BJ (cell line): ENCODE measurements around the gene CABP4. TPM values are rescaled to one million over a fixed set of nuclear protein-coding genes. Genes with fewer than 3 reads are reported as not detected.

Experiments used
- CTCF ChIA-PET: fragments of 350-600 bp; formaldehyde crosslinking; extraction: SDS; loops from one replicate; lab custom pipeline; 2021; ENCODE audit warnings: antibody characterized with exemption, inconsistent platforms; lab: Yijun Ruan, JAX
- POLR2A ChIA-PET: fragments of 300-600 bp; sonication (Branson Sonifier 250); formaldehyde crosslinking; extraction: SDS; loops from one replicate; lab custom pipeline; 2021; ENCODE audit warnings: antibody characterized with exemption; lab: Charles Lee
- DNase-seq: peaks from one replicate; pipeline ENCODE4 v3.0.0-alpha.2; 2011; ENCODE audit warnings: low read depth
- H3K27me3 ChIP-seq: 2 replicates; pipeline ENCODE4 v1.6.0; 2011; ENCODE audit warnings: low read length; ENCODE audit not compliant: control insufficient read depth, insufficient read depth
- H3K36me3 ChIP-seq: 2 replicates; pipeline ENCODE4 v1.5.1; 2011; ENCODE audit warnings: low read length; ENCODE audit not compliant: control insufficient read depth, insufficient read depth
- H3K4me3 ChIP-seq: 2 replicates; pipeline ENCODE4 v1.5.1; 2011; ENCODE audit warnings: low read depth, mild to moderate bottlenecking, control low read depth, low read length
- polyA plus RNA-seq: library from polyadenylated mRNA; depleted of rRNA; stranded (reverse); fragments of >200 nt; gene quantifications from 2 replicates; pipeline ENCODE4 v1.2.3, GENCODE V29; 2011
- TF ChIP-seq, protein P1 (sequence below): IDR thresholded peaks from 2 replicates; pipeline ENCODE4 v1.5.1; 2011; ENCODE audit warnings: low read depth, mild to moderate bottlenecking, control low read depth, inconsistent platforms, low read length, moderate library complexity; ENCODE audit not compliant: insufficient read depth

CABP4 gene
- polyA plus RNA-seq, 1 experiment = not detected

DNA sequence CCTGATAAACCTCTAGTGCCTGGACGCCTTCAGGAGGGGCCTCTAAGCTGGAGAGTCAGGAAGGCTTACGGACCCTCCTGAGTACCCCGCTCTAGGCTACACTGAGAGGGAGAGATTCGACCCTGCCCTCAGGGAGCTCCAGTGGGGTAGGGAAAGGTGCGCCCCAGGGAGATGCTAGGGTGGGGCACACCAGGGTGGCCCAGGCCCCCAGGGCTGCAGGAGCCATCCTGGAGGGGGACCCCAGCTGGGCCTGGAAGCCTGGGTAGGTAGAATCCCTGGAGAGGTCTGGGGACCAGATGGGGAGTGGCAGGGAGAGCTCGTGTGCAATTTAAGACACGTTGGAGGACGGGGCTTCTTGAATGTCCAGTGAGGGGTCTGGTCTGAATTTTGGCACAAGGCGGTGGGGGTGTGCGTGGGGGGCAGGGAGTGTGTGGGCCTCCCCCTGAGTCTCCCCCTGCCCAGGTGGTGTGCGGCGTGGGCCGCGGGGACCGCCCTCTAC is 35.0 kb upstream of the CABP4 start:
- TF ChIP-seq, protein P1, sequence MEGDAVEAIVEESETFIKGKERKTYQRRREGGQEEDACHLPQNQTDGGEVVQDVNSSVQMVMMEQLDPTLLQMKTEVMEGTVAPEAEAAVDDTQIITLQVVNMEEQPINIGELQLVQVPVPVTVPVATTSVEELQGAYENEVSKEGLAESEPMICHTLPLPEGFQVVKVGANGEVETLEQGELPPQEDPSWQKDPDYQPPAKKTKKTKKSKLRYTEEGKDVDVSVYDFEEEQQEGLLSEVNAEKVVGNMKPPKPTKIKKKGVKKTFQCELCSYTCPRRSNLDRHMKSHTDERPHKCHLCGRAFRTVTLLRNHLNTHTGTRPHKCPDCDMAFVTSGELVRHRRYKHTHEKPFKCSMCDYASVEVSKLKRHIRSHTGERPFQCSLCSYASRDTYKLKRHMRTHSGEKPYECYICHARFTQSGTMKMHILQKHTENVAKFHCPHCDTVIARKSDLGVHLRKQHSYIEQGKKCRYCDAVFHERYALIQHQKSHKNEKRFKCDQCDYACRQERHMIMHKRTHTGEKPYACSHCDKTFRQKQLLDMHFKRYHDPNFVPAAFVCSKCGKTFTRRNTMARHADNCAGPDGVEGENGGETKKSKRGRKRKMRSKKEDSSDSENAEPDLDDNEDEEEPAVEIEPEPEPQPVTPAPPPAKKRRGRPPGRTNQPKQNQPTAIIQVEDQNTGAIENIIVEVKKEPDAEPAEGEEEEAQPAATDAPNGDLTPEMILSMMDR = no peak
- POLR2A ChIA-PET = no interaction called here

DNA sequence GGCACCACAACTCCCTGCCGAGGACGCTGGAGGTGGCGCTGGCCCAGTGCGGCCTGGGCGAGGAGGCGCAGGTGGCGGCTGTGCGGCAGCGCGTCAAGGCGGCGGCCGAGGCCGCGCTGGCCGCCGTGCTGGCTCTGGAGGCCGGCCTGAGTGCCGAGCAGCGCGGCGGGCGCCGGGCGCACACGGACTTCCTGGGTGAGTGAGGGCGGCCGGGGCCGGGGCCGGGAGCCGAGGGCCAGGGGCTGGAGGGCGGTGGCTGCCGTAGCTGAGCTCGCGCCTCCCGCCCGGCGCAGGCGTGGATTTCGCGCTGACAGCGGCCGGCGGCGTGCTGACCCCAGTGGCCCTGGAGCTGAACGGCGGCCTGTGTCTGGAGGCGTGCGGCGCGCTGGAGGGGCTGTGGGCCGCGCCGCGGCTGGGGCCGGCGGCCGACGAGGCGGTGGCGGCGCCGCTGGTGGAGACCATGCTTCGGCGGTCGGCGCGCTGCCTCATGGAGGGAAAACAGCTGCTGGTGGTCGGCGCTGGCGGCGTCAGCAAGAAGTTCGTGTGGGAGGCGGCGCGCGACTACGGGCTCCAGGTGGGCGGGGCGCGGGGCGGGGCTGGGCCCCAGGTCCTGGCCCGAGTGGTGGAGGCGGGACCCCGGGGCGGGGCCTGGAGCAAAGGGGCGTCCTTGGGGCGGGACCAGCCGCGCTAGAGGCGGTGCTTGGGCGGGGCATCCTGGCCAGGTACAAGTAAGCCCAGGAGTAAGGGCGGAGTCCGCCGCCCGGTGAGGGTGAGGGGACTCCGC is 34.3 kb upstream of the CABP4 start:
- DNase-seq = no peak
- CTCF ChIA-PET = interaction anchor here (0.6 to 3.1 kb wide), 4 partner anchors 13 to 209 kb away, joined by 3 to 9 read pairs (median 4); partner anchors contain the start of gene PPP1CA
- peak overlapping the region; percentile 41 for H3K4me3 ChIP-seq
- POLR2A ChIA-PET = no interaction called here
- TF ChIP-seq, protein P1 = no peak
- no peaks in the 10 kb centered on the region for H3K27me3 ChIP-seq
- no peaks in the 10 kb centered on the region for H3K36me3 ChIP-seq

More for the DNA sequence above, 35.0 kb upstream of the CABP4 start:
- no peaks in the 10 kb centered on the region for H3K36me3 ChIP-seq
- CTCF ChIA-PET = interaction anchor here (1.4 to 3.1 kb wide), 3 partner anchors 13 to 38 kb away, joined by 4 to 9 read pairs (median 5); partner anchors contain the start of gene PPP1CA
- no peak for DNase-seq
- H3K27me3 ChIP-seq = no peaks in the 10 kb centered on the region
- peak overlapping the region; percentile 41 for H3K4me3 ChIP-seq

DNA sequence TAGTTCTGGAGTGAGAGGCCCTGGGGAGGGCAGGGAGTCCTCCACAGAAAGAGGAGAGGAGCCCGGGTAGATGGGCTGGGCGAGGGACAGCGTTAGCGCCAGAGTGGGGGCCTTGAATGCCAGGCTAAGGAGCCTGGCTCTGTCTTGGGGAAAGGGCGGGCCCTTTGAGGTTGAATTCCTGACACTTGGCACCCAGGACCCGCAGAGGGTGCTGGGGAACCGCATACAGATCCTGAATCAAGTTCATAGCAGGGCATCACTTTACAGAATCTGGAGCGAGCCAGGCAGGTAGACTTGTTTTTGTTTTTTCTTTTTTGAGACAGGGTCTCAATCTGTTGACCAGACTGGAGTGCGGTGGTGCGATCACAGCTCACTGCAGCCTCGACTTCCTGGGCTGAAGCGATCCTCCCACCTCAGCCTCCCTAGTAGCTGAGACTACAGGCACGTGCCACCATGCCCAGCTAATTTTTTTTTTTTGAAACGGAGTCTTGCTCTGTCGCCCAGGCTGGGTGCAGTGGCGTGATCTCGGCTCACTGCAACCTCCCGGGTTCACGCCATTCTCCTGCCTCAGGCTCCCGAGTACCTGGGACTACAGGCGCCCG is 33.6 kb upstream of the CABP4 start:
- DNase-seq = no peak
- POLR2A ChIA-PET = interaction anchor here (0.6 kb wide), 1 partner anchor 160 kb away, joined by 6 read pairs; no protein-coding TSS in a partner anchor
- Histone ChIP-seq H3K36me3 (no peaks in the 10 kb centered on the region), H3K4me3 (peak overlapping the region; percentile 41), H3K27me3 (no peaks in the 10 kb centered on the region)
- CTCF ChIA-PET = interaction anchor here (0.6 to 3.1 kb wide), 4 partner anchors 14 to 209 kb away, joined by 3 to 9 read pairs (median 4); partner anchors contain the start of gene PPP1CA
- TF ChIP-seq, protein P1 = no peak

DNA sequence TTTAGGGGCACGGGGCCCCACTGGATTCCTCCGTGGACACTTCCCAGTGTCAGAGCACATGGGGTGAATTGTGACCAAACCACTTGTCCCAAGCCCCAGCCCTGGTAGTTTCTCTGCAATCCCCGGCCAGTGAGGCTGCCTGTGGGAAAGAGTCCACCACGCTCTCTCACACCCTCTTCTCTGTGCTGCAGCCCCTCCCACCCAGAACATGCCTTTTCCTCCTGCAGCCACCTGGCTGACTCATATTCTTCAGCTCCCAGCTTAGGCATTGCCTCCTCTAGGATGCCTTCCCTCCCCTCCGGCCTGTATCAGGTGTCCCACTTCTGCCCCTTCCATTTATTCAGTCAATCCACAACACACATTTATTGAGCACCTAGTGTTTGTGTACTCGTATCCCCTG is 32.3 kb upstream of the CABP4 start:
- H3K4me3 ChIP-seq = no peak overlapping the region
- ChIA-PET POLR2A (no interaction called here), CTCF (no interaction called here)
- H3K36me3 ChIP-seq = no peaks in the 10 kb centered on the region
- DNase-seq = no peak
- no peaks in the 10 kb centered on the region for H3K27me3 ChIP-seq
- TF ChIP-seq, protein P1 = no peak

DNA sequence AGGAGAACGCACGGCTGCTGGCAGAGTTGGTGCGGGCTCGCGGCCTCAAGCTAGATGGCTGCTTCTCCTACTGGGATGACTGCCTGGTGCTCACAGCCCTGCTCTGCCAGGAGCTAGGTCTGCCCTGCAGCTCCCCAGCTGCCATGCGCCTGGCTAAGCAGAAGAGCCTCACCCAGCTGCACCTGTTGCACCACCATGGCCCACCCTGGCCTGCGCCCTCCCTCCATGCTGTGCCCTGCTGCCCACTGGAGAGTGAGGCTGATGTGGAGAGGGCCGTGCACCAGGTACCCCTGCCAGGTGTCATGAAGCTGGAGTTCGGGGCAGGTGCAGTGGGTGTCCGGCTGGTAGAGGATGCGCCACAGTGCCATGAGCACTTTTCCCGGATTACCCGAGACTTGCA is 31.7 kb upstream of the CABP4 start:
- H3K36me3 ChIP-seq = no peaks in the 10 kb centered on the region
- TF ChIP-seq, protein P1 = no peak
- H3K4me3 ChIP-seq = no peak overlapping the region
- no peaks in the 10 kb centered on the region for H3K27me3 ChIP-seq
- CTCF ChIA-PET = no interaction called here
- DNase-seq = no peak
- POLR2A ChIA-PET = no interaction called here
